Fibroblast of the aortic adventitia (primary cell): ENCODE measurements around the gene TRIM40. TPM values are rescaled to one million over a fixed set of nuclear protein-coding genes. Genes with fewer than 3 reads are reported as not detected.
A peak's percentile ranks its signal among the peaks of the same experiment; 100 is the strongest.

Source experiments
- DNase-seq: peaks from one replicate; pipeline ENCODE4 v3.0.0-alpha.2; 2010; ENCODE audit warnings: low read depth
- H3K4me3 ChIP-seq: 2 replicates; pipeline ENCODE4 v1.5.1; 2011; ENCODE audit warnings: low read depth, mild to moderate bottlenecking, control low read depth, low read length, moderate library complexity
- total RNA-seq: library from RNA; depleted of rRNA; stranded (reverse); fragments of >200 nt; gene quantifications from 2 replicates; pipeline ENCODE4 v1.2.3, GENCODE V29; 2012; ENCODE audit warnings: low replicate concordance
- TF ChIP-seq, protein P1 (sequence below): IDR thresholded peaks from 2 replicates; pipeline ENCODE4 v1.5.1; 2011; ENCODE audit warnings: mild to moderate bottlenecking, low read length, control low read depth, inconsistent platforms; ENCODE audit not compliant: insufficient read depth

TRIM40 gene
- total RNA-seq, 1 donor, result not detected

DNA sequence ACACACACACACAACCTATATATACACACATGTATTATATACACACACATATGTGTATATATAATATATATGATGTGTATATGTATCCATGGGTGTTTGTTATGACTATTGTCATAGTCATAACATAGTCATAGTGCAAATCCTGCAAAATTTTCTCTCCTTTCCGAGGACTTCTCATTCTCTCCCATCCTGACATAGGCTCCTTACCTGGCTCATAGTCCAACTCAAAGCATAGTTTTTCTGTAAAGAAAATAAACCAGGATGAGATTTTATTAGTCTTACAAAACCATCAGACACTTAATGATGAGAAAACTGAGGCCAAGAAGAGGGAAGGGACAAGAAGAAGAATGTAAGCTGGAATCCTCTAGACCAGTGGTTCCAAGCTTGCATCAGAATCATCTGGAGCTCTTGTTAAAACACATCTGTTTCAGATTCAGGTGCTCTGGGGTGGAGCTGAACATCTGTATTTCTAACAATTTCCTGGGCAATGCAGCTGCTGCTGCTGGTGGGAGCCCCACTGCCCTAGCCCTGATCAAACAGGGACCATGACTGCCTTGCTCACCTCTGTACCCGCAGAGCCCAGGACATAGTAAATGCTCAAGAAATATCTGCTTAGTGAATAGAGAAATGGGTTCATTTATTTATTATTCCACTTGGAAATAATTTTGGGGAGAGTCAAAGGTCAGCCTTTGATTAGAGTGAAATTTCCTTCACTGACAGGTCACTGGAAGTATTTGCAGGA lies 19.8 kb downstream of the TRIM40 start:
- DNase-seq, result peak; percentile 45
- no peak overlapping the region for H3K4me3 ChIP-seq
- TF ChIP-seq, protein P1, sequence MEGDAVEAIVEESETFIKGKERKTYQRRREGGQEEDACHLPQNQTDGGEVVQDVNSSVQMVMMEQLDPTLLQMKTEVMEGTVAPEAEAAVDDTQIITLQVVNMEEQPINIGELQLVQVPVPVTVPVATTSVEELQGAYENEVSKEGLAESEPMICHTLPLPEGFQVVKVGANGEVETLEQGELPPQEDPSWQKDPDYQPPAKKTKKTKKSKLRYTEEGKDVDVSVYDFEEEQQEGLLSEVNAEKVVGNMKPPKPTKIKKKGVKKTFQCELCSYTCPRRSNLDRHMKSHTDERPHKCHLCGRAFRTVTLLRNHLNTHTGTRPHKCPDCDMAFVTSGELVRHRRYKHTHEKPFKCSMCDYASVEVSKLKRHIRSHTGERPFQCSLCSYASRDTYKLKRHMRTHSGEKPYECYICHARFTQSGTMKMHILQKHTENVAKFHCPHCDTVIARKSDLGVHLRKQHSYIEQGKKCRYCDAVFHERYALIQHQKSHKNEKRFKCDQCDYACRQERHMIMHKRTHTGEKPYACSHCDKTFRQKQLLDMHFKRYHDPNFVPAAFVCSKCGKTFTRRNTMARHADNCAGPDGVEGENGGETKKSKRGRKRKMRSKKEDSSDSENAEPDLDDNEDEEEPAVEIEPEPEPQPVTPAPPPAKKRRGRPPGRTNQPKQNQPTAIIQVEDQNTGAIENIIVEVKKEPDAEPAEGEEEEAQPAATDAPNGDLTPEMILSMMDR, result no peak

DNA sequence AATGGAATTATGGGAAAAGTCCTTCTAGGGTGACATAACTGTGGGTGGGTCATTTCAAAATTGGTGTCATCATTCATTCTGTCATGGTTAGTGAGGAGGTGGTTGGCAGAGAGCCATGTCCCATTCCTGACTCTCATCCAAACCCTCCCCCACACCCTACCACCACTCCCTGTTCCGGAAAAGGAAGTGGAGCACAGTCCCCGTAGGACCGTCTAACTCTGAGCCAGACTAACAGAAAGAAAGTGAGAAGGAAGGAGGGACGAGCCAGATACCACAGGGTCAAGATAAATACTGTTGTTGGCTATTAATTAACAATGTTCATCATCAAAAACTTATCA lies 20.3 kb downstream of the TRIM40 start:
- peak; percentile 73 for DNase-seq
- no peak overlapping the region for H3K4me3 ChIP-seq
- TF ChIP-seq, protein P1, result no peak

- no peak overlapping the region for H3K4me3 ChIP-seq
- DNase-seq, result no peak
- TF ChIP-seq, protein P1, result no peak
Observed at GRCh38 chr6:30156774-30157173, 20.8 kb downstream of the TRIM40 start.

DNA sequence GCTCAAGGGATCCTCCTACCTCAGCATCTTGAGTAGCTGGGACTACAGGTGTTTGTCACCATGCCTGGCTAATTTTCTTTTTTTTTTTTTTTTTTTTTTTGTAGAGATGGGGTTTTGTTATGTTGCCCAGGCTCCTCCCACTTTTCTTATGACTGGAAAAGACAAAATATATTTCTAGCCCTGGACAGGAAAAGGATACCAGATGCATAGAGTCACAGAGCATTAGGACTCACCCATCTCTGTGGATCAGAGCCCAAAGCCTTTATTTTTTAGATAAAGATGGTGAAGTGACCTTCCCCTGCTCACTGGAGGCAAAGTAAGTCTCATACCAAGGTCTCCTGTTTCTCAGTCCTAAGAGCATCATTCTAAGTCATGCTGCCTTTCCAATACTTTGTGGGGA lies 21.6 kb downstream of the TRIM40 start:
- TF ChIP-seq, protein P1, result no peak
- H3K4me3 ChIP-seq, result no peak overlapping the region
- DNase-seq, result peak; percentile 28

DNA sequence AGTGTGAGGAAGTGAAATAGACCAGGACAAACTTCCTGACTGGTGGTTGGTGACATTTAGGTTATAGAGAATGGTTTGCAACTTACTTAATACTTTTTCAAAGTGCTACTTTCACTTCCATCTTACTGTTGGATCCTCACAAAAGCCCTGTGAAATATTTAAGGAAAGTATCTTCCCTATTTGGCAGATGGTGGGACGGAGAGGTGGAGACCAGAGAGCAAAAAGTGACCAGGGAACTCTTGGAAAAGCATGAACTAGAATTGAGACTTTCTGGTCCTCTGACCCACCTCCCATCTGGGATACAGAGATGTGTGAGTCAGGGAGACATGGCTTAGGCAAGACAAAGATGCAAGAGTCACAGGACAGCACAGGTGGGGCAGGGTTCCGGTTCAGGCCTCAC lies 22.1 kb downstream of the TRIM40 start:
- TF ChIP-seq, protein P1, result no peak
- H3K4me3 ChIP-seq, result no peak overlapping the region
- no peak for DNase-seq

DNA sequence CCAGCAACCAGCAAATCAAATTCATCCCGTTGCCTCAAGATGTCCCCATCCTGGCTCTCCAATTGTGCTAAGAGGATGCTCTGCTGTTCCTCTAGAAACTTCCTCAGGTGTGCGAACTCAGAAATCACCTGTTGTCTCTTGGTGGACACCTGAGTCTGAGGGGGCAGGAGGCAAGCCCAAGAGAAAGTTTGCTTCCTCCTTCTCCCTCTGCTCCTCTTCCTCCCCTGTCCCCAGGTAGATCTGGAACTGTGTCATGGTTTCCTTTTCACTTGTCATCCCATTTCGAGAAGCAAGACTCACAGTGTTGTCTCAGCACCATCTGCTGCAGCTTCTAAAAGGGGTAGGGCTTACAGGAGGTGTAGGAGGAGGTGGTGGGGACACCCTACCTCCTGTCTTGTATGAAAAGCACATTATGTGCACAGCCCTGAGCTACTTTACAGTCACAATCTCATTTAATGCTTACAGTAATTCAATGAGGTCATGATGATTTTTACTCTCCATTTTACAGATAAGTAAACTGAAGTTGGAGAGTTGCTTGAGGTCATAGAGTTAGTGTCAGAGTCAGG lies 22.6 kb downstream of the TRIM40 start:
- TF ChIP-seq, protein P1, result no peak
- H3K4me3 ChIP-seq, result no peak overlapping the region
- no peak for DNase-seq
